GM23338 (cell line): Measurements from ENCODE around the gene ARSH.

Experiments
- EZH2 ChIP-seq: fragments of 200-600 bp; sonication (generic); IDR thresholded peaks from one replicate; pipeline ENCODE4 v1.8.0; 2017; ENCODE audit warnings: antibody characterized with exemption, mild to moderate bottlenecking, low read depth; ENCODE audit not compliant: unreplicated experiment
- EZH2phosphoT487 ChIP-seq: fragments of 200-600 bp; sonication (generic); IDR thresholded peaks from one replicate; pipeline ENCODE4 v1.8.1; 2018; ENCODE audit warnings: antibody characterized with exemption; ENCODE audit not compliant: unreplicated experiment
- POLR2AphosphoS5 ChIP-seq: IDR thresholded peaks from 2 replicates; pipeline ENCODE4 v1.6.1; 2016; ENCODE audit warnings: antibody characterized with exemption, low read depth
- TF ChIP-seq, protein P1 (sequence below), 2 experiments: fragments of 200-600 bp in 1 of 2; sonication (generic) in 1 of 2; conservative IDR thresholded peaks; 2 replicates each; pipeline versions ENCODE4 v1.5.1 to v1.6.1; 2016 to 2017; ENCODE audit warnings: antibody characterized with exemption in 2 of 2, low read depth in 2 of 2, mild to moderate bottlenecking in 2 of 2, moderate library complexity in 1 of 2

DNA sequence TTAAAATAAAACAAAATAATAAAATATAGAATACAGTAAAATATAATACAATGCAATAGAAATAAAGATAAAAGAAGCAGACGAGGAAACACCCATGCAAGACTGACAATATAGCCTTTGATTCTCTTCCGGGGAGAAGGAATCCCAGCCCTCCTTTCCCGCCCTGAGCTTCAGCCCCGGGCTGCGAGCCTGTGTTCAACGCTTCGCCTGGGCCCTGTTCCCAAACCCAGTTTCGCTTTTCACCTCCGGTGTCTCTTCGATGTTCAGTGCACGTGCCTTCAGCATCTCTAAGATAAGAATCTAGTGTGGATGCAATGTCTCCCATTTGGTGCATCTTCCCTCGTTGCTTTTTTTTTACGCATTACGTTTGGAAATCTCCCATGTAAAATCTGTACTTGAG is 38.8 kb upstream of the ARSH start:
- TF ChIP-seq, protein P1, sequence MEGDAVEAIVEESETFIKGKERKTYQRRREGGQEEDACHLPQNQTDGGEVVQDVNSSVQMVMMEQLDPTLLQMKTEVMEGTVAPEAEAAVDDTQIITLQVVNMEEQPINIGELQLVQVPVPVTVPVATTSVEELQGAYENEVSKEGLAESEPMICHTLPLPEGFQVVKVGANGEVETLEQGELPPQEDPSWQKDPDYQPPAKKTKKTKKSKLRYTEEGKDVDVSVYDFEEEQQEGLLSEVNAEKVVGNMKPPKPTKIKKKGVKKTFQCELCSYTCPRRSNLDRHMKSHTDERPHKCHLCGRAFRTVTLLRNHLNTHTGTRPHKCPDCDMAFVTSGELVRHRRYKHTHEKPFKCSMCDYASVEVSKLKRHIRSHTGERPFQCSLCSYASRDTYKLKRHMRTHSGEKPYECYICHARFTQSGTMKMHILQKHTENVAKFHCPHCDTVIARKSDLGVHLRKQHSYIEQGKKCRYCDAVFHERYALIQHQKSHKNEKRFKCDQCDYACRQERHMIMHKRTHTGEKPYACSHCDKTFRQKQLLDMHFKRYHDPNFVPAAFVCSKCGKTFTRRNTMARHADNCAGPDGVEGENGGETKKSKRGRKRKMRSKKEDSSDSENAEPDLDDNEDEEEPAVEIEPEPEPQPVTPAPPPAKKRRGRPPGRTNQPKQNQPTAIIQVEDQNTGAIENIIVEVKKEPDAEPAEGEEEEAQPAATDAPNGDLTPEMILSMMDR (conservative IDR thresholded peaks at IDR 0.05; ENCODE audit: low read depth in 2 of 2) = no peak
- TF ChIP-seq POLR2AphosphoS5 = no peak
- no peak for TF ChIP-seq EZH2phosphoT487
- TF ChIP-seq EZH2 = no peak
